IMR-90 (cell line): ENCODE data around the gene UBE2J1.

Source experiments
- MAFK ChIP-seq: IDR thresholded peaks from 2 replicates; pipeline ENCODE4 v1.6.1; 2012; ENCODE audit warnings: low read depth, low read length, improper control_type of control experiment
- MAZ ChIP-seq: IDR thresholded peaks from 2 replicates; pipeline ENCODE4 v1.6.1; 2012; ENCODE audit warnings: low read depth, mild to moderate bottlenecking, low read length, improper control_type of control experiment, moderate library complexity, borderline replicate concordance
- POLR2A ChIP-seq: IDR thresholded peaks from 2 replicates; pipeline ENCODE4 v1.6.1; 2012; ENCODE audit warnings: mild to moderate bottlenecking, low read depth, low read length
- RAD21 ChIP-seq: IDR thresholded peaks from 2 replicates; pipeline ENCODE4 v1.6.1; 2012; ENCODE audit warnings: low read length, improper control_type of control experiment
- SMC3 ChIP-seq: fragments of 150-350 bp; IDR thresholded peaks from 2 replicates; pipeline ENCODE4 v1.6.1; 2016; ENCODE audit warnings: low read depth, mild to moderate bottlenecking, antibody characterized with exemption, low read length, moderate library complexity
- USF2 ChIP-seq: fragments of 150-350 bp; IDR thresholded peaks from 2 replicates; pipeline ENCODE4 v1.6.1; 2017; ENCODE audit warnings: mild to moderate bottlenecking, antibody characterized with exemption, low read length, low read depth
- TF ChIP-seq, protein P1 (sequence below): conservative IDR thresholded peaks from 2 replicates; pipeline ENCODE4 v1.5.1; 2012; ENCODE audit warnings: mild to moderate bottlenecking, low read depth, low read length, improper control_type of control experiment

- TF ChIP-seq, protein P1, sequence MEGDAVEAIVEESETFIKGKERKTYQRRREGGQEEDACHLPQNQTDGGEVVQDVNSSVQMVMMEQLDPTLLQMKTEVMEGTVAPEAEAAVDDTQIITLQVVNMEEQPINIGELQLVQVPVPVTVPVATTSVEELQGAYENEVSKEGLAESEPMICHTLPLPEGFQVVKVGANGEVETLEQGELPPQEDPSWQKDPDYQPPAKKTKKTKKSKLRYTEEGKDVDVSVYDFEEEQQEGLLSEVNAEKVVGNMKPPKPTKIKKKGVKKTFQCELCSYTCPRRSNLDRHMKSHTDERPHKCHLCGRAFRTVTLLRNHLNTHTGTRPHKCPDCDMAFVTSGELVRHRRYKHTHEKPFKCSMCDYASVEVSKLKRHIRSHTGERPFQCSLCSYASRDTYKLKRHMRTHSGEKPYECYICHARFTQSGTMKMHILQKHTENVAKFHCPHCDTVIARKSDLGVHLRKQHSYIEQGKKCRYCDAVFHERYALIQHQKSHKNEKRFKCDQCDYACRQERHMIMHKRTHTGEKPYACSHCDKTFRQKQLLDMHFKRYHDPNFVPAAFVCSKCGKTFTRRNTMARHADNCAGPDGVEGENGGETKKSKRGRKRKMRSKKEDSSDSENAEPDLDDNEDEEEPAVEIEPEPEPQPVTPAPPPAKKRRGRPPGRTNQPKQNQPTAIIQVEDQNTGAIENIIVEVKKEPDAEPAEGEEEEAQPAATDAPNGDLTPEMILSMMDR: no peak
- no peak for TF ChIP-seq MAZ
- TF ChIP-seq POLR2A: no peak
- TF ChIP-seq USF2: no peak
- TF ChIP-seq SMC3: no peak
- TF ChIP-seq RAD21: no peak
- TF ChIP-seq MAFK: no peak
Observed at GRCh38 chr6:89356642-89357170, 4.2 kb upstream of the UBE2J1 start.
